AG04450 (cell line): Measurements from ENCODE around the gene SMIM35. TPM values are rescaled to one million over a fixed set of nuclear protein-coding genes. Genes with fewer than 3 reads are reported as not detected.
A peak's percentile ranks its signal among the peaks of the same experiment; 100 is the strongest.

Experiments used
- CTCF ChIA-PET: fragments of 300-600, 350-600 bp; formaldehyde crosslinking; extraction: SDS; loops from one replicate; lab custom pipeline; 2022; ENCODE audit warnings: antibody characterized with exemption, inconsistent platforms; lab: Charles Lee
- POLR2A ChIA-PET: fragments of 350-600 bp; formaldehyde crosslinking; extraction: SDS; loops from one replicate; lab custom pipeline; 2021; ENCODE audit warnings: antibody characterized with exemption, inconsistent platforms; lab: Yijun Ruan, JAX
- DNase-seq: peaks from one replicate; pipeline ENCODE4 v3.0.0-alpha.2; 2011; ENCODE audit warnings: low read depth, low spot score
- H3K27ac ChIP-seq: one replicate; pipeline ENCODE4 v1.5.1; 2012; ENCODE audit warnings: low read depth, low read length, control low read depth
- H3K27me3 ChIP-seq: one replicate; pipeline ENCODE4 v1.6.0; 2012; ENCODE audit warnings: low read length; ENCODE audit not compliant: control insufficient read depth, insufficient read depth
- H3K4me3 ChIP-seq: 2 replicates; pipeline ENCODE4 v1.5.1; 2011; ENCODE audit warnings: mild to moderate bottlenecking, low read depth, low read length, control low read depth
- H3K9me3 ChIP-seq: 2 replicates; pipeline ENCODE4 v1.5.1; 2012; ENCODE audit warnings: low read length; ENCODE audit not compliant: control insufficient read depth, insufficient read depth
- polyA plus RNA-seq: library from polyadenylated mRNA; depleted of rRNA; stranded (reverse); fragments of >200 nt; gene quantifications from 2 replicates; pipeline ENCODE4 v1.2.3, GENCODE V29; 2011
- TF ChIP-seq, protein P1 (sequence below): IDR thresholded peaks from 2 replicates; pipeline ENCODE4 v1.5.1; 2011; ENCODE audit warnings: low read depth, low read length, control low read depth, inconsistent platforms

Gene SMIM35
- polyA plus RNA-seq, 1 experiment: not detected

GRCh38 chr11:117985953-117986887 is 100.5 kb downstream of the SMIM35 start, which contains the start of gene IL10RA:
TSS of gene IL10RA (plus strand) at chr11:117986394. CDS start at chr11:117986468, 74 bp downstream.
- TF ChIP-seq, protein P1, sequence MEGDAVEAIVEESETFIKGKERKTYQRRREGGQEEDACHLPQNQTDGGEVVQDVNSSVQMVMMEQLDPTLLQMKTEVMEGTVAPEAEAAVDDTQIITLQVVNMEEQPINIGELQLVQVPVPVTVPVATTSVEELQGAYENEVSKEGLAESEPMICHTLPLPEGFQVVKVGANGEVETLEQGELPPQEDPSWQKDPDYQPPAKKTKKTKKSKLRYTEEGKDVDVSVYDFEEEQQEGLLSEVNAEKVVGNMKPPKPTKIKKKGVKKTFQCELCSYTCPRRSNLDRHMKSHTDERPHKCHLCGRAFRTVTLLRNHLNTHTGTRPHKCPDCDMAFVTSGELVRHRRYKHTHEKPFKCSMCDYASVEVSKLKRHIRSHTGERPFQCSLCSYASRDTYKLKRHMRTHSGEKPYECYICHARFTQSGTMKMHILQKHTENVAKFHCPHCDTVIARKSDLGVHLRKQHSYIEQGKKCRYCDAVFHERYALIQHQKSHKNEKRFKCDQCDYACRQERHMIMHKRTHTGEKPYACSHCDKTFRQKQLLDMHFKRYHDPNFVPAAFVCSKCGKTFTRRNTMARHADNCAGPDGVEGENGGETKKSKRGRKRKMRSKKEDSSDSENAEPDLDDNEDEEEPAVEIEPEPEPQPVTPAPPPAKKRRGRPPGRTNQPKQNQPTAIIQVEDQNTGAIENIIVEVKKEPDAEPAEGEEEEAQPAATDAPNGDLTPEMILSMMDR: no peak
- ChIA-PET POLR2A (no interaction called here), CTCF (no interaction called here)
- Histone ChIP-seq H3K27ac (no peak within 1 kb of the TSS), H3K9me3 (no peaks in the 10 kb centered on the region; the same call in 1 of the 2 replicates), H3K27me3 (peaks cover 21% of the 10 kb centered on the region), H3K4me3 (peak within 1 kb of the TSS; percentile 46)
- no peak for DNase-seq

DNA sequence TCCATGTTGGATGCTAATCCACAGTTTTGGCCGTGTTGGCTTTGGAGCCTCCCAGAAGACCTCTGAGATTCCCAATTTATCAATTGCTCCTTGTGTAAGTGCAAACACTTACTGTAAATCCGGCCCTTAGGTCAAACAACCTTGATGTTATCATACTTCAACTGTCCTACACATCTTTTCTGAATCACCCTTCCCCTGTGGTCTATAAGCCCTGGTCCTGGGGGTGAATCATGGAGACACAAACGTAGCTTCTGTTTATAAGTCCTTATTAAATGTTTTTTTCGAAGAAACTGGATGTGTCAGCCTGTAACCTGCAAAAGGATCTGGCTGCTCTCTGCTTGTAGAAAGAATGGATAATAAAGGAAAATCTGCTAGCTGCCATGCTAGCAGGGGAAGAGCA is 102.3 kb downstream of the SMIM35 start:
- Histone ChIP-seq H3K4me3 (no peak overlapping the region), H3K27ac (no peak overlapping the region), H3K9me3 (no peaks in the 10 kb centered on the region; the same call in 1 of the 2 replicates), H3K27me3 (peaks cover 26% of the 10 kb centered on the region)
- ChIA-PET POLR2A (no interaction called here), CTCF (no interaction called here)
- TF ChIP-seq, protein P1: no peak
- no peak for DNase-seq

- ChIA-PET POLR2A (no interaction called here), CTCF (no interaction called here)
- Histone ChIP-seq H3K4me3 (no peak overlapping the region), H3K27ac (no peak overlapping the region), H3K27me3 (peaks cover 25% of the 10 kb centered on the region), H3K9me3 (no peaks in the 10 kb centered on the region; the same call in 1 of the 2 replicates)
- TF ChIP-seq, protein P1: no peak
- no peak for DNase-seq
These were observed 103.6 kb downstream of the SMIM35 start for GRCh38 chr11:117983163-117983475.

DNA sequence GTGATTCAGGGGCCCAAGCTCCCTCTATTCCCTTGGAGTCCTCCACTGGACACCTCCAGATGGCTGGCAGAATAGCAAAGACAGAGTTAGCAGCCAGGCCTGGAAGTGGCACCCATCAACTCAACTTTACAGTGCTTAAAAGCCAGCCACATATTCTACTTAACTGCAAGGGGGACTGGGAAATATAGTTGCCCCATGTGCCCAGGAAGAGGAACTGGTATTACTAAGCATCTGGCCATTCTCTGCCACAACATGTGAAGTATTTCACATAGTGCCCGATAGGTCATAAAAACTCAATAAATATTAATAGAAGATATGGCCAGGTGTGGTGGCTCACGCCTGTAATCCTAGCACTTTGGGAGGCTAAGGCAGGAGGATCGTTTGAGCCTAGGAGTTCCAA is 106.0 kb downstream of the SMIM35 start:
- Histone ChIP-seq H3K4me3 (no peak overlapping the region), H3K27ac (no peak overlapping the region), H3K27me3 (peaks cover 8% of the 10 kb centered on the region), H3K9me3 (no peaks in the 10 kb centered on the region; the same call in 1 of the 2 replicates)
- ChIA-PET CTCF (no interaction called here), POLR2A (no interaction called here)
- TF ChIP-seq, protein P1: no peak
- no peak for DNase-seq

GRCh38 chr11:117980280-117980679 is 106.5 kb downstream of the SMIM35 start:
- H3K4me3 ChIP-seq: no peak overlapping the region
- H3K9me3 ChIP-seq: no peaks in the 10 kb centered on the region
- TF ChIP-seq, protein P1: no peak
- no peak overlapping the region for H3K27ac ChIP-seq
- POLR2A ChIA-PET: no interaction called here
- CTCF ChIA-PET: no interaction called here
- no peak for DNase-seq
- H3K27me3 ChIP-seq: peaks cover 7% of the 10 kb centered on the region
